Activated CD8-positive, alpha-beta memory T cell treated with anti-CD3 and anti-CD28 coated beads, Interleukin-2, amount 50 U/mL, for 1 hour (primary cell): ENCODE results near the gene GMPPA.

Experiments
- DNase-seq: peaks from one replicate; pipeline ENCODE4 v3.0.0-alpha.2; 2020; ENCODE audit errors: extremely low read depth

GMPPA gene

DNA sequence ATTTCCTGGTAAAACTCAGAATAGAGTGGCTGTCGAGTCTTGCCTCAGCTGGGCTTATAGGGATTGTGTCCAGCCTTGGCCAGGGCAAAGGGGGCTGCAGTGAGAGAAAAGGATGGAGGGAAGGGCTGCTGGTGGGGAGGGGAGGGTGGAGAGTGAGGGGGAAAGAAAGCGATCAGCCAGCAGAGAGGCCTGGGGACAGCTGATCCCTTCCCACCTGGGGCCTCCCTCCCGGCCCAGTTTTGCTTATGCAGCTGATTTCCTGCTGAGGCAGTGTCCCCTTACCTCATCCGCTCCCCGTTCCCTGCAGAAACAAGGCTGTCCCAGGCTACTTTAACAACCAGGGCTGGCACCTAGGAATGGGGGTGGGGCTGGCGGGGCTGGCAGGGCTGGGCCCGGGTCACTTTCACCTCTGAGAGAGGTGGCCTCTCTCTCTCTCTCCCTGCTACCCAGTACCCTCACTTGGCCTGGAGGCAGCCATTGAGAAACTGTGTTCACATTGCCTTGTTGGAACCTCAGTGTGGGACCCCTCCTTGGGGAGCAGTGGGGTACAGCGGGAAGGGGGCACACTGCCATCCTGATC, 12.2 kb upstream of the GMPPA start:
- no peak for DNase-seq

DNA sequence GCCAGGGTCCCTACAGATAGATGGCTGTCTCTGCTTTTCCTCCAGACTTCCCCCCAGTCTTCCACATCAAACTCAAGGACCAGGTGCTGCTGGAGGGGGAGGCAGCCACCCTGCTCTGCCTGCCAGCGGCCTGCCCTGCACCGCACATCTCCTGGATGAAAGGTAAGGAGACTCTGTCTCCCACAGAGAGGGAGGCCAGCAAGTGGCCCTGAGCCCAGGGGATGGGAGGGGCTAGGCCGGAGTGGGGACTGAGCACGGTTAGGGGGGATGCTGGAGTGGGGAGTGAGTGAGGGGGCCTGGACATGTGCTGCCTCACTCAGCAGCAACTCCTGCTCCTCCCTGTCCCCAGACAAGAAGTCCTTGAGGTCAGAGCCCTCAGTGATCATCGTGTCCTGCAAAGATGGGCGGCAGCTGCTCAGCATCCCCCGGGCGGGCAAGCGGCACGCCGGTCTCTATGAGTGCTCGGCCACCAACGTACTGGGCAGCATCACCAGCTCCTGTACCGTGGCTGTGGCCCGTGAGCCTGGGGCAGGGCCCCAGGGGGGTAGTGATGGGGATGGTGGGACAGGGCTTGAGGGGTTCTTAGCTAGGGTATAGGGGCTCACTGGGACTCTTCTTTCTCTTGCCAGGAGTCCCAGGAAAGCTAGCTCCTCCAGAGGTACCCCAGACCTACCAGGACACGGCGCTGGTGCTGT, 10.4 kb upstream of the GMPPA start:
- no peak for DNase-seq

DNA sequence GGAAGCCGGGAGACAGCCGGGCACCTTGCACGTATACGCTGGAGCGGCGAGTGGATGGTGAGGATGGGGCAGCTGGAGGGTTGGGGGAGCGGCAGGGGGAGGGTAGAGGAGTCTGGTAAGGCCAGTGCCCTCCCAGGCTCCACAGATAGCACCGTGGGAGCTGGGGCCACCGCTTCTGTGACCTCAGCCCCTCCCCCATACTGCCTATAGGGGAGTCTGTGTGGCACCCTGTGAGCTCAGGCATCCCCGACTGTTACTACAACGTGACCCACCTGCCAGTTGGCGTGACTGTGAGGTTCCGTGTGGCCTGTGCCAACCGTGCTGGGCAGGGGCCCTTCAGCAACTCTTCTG, 9.9 kb upstream of the GMPPA start:
- DNase-seq: no peak

DNA sequence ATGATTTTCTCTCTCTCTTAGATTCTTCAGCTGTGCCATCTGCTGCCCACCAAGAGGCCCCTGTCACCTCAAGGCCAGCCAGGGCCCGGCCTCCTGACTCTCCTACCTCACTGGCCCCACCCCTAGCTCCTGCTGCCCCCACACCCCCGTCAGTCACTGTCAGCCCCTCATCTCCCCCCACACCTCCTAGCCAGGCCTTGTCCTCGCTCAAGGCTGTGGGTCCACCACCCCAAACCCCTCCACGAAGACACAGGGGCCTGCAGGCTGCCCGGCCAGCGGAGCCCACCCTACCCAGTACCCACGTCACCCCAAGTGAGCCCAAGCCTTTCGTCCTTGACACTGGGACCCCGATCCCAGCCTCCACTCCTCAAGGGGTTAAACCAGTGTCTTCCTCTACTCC, 9.4 kb upstream of the GMPPA start:
- DNase-seq: no peak

DNA sequence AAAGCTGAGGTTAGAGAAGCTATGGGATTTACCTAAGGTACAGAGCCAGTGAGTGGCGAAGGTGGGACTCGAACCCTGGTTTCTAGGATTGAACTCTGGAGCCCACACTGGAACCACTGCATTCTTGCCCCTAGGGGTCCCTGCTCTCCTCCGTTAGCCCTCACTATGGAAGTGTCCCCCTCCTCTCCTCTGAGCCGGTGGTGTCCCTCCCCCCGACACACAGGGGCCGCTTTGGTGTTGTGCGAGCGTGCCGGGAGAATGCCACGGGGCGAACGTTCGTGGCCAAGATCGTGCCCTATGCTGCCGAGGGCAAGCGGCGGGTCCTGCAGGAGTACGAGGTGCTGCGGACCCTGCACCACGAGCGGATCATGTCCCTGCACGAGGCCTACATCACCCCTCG, 8.5 kb upstream of the GMPPA start:
- DNase-seq: no peak

DNA sequence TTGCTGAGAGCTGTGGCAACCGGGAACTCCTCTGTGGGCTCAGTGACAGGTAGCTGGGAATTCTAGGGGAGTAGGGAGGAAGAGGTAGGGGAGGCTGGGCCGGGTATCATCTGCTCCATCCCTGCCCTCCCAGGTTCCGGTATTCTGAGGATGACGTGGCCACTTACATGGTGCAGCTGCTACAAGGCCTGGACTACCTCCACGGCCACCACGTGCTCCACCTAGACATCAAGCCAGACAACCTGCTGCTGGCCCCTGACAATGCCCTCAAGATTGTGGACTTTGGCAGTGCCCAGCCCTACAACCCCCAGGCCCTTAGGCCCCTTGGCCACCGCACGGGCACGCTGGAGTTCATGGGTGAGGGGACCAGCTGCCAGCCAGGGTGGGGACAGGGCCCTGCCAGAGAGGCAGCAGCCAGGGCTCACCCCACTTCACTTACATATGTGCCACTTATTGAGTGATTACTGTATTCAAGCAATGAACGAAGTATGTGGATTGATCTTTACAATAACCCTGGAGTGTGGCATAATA, 8.0 kb upstream of the GMPPA start:
- no peak for DNase-seq

DNA sequence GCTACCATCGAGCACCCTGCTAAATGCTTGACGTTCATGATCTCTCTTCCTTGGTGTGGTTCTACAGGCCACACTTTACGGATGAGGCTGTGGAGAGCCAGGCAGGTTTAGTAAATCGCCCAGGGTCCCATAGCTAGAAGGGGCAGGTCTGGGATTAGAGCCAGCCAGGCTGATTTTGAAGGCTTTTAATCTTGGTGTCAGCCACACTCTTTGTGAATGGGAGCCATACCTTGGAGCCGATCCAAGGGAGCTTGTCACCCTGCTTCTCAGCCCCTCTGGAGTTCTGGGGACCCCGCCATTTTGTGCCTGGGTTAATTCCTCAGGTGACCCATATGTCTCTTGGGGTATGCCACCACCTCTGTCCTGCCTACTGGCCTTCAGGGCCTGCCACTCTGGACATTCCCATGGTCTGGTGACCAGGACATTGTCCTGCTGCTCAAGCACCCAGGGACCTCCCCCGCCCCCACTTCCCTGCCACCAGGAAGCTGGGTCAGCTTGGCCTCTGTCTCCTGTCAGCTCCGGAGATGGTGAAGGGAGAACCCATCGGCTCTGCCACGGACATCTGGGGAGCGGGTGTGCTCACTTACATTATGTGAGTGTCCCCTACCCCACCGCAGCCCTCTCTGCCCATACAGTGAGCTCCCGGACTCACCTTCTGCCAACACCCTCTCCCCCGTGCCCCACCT, 7.3 kb upstream of the GMPPA start:
- no peak for DNase-seq

DNA sequence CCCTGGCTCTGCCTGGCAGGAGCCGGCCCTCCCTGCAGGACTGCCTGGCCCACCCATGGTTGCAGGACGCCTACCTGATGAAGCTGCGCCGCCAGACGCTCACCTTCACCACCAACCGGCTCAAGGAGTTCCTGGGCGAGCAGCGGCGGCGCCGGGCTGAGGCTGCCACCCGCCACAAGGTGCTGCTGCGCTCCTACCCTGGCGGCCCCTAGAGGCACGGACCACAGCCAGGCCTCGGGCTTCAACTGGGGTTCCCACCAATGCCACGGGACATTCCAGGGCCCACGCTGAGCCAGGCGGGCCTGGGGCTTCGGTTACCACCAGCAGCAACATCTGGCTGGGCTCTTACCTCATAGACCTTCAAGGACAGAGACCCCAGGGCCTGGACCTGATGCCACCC, 6.1 kb upstream of the GMPPA start:
- DNase-seq: no peak

DNA sequence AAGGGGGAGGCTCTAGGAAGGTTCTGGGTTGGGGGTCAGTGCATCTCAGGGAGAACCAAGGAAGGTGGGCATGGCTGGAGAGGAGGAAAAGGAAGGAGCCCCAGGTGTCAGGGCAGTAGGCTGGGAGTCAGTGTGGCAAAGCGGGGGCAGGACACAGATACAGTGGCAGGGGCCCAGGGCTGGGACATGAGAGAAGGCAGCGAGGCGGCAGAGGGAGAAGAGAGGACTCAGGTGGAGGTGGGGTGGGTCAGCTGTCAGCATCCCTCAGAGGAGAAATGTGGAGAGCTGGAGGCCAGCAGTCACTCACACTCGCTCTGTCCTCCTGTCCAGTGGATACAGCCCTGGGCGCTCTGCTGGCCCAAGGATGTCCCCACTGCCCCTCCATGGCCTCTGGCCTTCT, 5.6 kb upstream of the GMPPA start:
- DNase-seq: no peak

DNA sequence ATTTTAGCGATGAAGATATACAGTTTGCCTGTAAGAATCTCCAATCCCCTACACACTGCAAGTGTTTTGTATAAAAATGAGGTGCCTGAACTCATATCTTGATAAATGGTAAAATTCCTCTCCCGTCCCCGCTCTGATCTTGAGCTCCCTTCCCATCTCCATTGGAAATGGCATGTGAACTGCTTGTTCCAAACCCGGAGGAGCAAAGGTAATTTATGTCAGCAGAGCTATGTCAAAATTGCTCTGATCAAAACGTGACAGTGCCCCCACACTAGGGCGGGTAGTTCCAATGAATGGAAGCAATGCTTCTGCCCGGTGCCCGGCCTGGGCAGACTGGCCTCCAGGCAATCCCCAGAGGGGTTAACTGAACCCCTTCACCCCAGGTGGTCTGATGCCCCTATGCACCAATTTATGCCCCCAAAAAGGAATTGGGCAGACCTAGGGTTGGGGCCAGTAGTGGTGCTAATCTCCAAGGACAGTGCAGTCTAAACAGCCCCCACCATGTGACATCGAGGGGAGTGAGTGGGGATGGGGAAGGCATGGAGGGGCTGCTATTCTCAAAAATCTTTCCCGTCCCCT, 3.6 kb upstream of the GMPPA start:
- no peak for DNase-seq

DNA sequence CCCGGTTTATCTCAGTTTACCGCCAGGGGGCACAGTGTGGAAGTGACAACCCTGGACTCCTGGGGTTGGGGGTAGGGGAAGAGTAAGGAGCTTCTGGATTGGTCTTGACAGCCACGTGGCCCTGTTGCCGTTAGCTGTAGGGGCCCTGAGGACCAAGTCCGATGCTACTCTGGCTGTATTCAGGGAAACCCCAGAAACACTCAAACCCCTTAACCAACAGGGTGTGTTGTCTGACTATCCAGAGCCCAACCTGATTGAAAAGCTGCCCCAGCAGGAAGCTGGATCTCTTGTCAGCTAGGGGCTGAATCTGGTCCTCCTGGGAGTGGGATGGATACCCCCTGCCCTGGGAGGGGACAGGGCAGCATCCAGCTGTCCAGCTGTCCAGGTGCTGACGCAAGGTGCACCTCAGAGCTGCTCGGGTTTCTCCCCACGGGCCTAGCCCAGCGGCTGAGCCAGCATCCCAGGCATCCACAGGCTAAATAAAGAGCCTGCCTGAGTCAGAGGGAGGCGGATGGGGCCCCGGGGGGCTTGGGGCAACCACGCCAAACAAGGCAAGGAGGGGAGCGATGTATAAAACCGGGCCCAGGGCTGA, 3.1 kb upstream of the GMPPA start:
- DNase-seq: no peak

DNA sequence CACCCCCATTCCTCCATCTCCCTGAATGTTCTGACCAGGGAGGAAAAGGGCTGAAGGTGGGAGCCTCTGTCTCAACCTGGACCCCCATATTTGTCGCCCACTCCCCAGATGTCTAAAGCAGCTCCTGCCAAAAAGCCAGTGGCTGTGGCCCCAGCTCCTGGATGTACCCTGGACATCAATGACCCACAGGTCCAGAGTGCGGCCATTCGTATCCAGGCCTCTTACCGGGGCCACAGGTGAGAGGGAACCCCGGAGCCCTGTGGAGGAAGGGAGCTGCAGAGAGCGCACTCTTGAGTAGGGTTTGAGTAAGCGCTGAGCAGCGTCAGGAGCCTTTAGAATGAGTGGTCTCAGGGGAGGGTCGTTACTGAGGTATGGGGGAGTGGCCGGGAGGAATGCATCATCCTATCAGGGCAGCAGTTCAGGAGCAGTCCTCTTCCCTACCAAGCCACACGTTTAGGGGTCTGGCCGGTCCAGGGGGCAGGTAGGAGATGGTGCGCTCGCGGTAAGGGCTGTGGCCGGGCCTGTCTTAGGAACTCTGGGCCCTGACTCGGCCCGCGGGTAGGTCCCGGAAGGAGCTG, 2.4 kb upstream of the GMPPA start:
- no peak for DNase-seq

DNA sequence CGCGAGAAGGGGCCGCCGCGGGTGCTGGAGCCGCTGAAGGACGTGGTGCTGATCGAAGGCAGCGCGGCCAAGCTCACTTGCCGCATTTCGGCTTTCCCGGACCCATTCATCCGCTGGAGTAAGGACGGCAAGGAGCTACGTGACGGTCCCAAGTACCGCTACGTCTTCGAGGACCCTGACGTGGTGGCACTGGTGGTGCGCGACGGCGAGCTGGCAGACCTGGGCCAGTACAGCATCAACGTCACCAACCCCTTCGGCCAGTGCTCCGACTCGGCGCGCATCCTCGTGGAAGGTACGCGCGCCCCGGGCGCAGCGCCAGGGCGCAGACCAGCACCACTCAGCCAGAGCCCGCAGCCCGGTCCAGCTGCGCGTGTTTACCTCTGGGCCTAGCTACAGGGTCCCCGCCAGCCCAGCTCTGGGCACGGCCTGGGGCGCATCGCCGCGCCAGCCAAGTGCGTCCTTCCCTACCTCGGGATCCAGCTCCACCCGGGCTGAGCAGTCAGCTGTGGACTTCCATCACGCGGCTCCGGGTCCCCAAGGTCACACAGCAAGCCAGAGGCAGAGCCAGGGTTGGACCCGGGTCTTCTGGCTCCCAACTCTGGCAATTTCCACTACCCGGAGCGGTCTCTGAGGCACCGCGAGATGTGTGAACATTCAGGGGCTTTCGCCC, 1.7 kb upstream of the GMPPA start:
- DNase-seq: no peak

DNA sequence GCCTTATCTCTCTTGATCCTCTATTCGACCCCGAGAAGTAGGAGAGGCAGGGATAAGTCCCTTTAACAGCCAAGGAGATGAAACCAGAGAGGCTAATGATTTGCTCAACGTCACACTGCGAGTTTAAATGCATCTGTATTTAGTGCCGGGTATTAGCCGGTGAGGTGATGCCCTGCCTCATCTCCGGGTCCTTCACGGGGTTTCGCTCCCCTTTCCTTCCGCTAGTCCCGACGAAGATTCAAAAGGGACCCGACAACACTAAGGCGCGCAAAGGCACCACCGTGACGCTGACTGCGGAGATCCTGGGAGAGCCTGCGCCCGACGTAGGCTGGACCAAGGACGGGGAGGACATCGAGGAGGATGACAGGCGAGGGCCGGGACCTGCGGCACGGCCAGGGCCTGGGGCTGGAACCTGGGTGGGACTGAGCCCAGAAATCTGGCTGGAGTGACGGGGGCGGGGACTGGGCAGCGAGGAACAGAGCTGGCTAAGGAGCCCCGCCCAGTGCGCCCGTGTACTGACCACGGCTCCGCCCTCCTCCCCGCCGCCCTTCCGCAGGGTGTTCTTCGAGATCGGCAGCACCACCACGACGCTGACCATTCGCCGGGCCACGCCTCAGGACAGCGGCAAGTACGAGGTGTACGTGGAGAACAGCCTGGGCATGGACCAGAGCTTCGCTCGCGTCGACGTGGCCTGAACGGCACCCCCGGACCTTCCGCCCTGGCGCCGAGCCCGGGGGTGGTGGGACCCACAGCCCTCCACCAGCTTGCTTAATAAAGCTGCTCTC, 1.0 kb upstream of the GMPPA start:
- DNase-seq: no peak

DNA sequence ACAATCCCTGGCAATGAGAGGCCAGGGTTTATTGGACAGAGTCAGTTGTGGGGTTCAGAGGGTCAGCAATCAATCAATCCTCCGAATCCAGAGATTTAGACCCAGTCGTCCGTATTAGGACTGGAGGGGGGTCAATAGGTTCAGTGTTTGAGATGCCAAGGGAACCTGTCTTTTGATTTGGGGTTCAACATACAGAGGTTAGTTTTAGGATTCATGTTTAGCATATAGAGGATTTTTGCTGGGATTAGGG, 292 bp downstream of the GMPPA start:
- DNase-seq: no peak

DNA sequence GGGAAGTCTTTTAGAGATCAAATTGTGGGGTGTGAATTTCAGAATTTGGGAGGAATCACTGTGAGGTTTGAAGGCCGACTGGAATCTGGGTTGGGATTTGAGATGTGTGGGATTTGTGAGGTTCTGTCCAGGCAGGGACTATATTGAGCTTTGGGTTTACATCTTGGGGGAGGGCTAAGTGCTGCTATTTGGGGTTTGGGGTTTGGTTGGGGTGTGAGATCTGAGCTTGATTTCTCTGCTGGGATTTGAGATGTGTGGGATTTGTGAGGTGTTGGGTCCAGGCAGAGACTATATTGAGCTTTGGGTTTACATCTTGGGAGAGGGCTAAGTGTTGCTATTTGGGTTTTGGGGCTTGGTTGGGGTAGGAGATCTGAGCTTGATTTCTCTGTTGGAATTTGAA, 864 bp downstream of the GMPPA start:
- DNase-seq: no peak

DNA sequence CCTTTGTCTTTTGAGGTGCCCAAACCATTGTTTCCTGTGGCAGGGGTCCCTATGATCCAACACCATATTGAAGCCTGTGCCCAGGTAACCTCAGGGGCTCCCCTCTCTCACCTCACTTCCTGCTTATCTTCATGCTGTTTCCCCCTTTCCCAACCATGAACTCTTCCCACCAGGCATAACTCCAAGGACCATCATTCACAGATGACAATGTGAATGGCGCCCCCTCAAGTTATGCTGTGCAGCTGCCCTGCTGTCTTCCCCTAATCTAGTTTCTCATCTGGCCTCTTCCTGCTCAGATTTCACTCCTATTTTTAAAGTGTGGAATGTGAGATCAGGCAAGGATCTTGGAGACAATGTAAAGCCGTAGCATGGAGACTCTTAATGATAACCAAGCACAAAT, 1.4 kb downstream of the GMPPA start:
- DNase-seq: no peak

DNA sequence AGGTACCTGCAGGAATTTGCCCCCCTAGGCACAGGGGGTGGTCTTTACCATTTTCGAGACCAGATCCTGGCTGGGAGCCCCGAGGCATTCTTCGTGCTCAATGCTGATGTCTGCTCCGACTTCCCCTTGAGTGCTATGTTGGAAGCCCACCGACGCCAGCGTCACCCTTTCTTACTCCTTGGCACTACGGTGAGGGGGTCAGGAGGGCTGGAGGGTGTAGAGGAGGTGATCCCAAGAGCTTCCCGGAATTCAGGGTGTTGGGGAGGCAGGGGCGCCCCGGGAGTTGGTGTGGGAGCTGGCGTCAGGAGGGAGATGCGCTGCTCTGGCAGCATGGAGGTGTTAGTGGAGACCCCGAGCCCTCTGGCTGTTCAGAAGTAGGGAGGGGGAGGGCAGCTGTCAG, 3.2 kb downstream of the GMPPA start:
- no peak for DNase-seq

DNA sequence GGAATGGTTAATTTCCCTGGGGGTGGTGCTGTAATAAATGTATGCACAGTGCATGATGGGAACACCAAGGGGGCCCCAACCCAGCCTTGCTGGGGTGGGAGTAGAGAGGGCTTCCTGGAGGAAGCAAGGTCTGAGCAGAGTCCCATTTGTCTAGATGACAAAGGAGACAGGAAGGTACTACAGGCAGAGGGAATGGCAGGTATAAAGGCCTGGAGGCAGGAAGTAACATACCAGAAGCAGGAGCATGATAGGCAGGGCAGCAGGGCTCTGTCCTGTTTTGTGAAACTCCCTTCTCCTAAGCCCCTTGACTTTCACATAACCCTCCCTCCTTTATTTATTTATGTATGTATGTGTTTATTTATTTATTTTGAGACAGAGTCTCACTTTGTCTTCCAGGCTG, 3.9 kb downstream of the GMPPA start:
- DNase-seq: no peak

DNA sequence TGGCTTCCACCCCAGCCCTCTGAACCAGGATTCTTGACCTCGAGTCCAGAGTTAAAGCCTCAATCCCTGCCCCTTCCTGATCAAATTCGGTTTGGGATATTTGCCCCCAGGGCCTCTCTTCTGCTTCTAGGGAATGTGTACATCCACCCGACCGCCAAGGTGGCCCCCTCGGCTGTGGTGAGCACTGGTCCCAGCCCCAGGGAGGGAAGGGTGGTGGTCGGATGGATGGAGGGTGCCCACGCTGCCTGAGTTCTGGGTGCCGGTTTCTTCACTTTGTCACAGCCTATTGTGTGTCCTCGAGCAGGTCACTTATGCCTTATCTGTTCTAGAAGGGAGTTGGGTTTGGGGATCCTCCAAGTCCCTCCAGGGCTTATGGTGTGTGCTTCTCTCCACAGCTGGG, 6.9 kb downstream of the GMPPA start:
- no peak for DNase-seq

DNA sequence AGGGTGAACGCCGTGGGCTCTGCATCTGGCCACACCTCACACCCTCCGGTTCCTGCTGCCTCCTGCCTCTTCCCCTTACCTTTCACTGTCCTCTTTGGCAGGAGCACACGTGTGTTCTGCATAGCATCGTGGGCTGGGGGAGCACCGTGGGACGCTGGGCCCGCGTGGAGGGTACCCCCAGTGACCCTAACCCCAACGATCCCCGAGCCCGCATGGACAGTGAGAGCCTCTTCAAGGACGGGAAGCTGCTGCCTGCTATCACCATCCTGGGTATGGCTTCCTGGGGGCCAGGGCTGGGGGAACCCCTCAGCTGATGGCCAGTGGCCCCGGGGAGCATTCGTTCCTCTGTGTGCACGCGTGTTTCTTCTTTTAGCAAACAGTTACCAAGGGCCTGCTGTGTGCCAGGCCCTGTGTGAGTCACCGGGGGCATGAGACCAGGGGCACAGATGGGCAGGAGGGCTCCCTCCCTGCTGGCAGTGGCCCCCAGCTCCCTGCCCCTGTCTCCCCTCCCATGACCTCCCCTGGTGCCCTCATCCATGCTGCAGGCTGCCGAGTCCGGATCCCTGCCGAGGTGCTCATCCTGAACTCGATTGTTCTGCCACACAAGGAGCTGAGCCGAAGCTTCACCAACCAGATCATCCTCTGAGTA, 7.6 kb downstream of the GMPPA start:
- no peak for DNase-seq
